Urinary bladder (tissue), 4 donors: ENCODE measurements around the gene SMYD2. TPM values are rescaled to one million over a fixed set of nuclear protein-coding genes. Genes with fewer than 3 reads are reported as not detected.
"Not testable (repeated sequence)": the region's sequence is repeated elsewhere in the genome, so short reads cannot be mapped to it uniquely, and the experiment has no call there.

Source experiments
- DNase-seq: peaks from one replicate; pipeline ENCODE4 v3.0.0-alpha.2; 2015; ENCODE audit errors: extremely low spot score
- H3K27ac ChIP-seq: one replicate; pipeline ENCODE4 v1.5.1; 2013; ENCODE audit warnings: low read depth, mild to moderate bottlenecking, moderate library complexity
- H3K36me3 ChIP-seq: one replicate; pipeline ENCODE4 v1.6.1; 2013; ENCODE audit warnings: mild to moderate bottlenecking, moderate library complexity; ENCODE audit not compliant: insufficient read depth
- H3K4me1 ChIP-seq: one replicate; pipeline ENCODE4 v1.6.1; 2013; ENCODE audit warnings: mild to moderate bottlenecking, moderate library complexity; ENCODE audit not compliant: insufficient read depth
- H3K4me3 ChIP-seq: one replicate; pipeline ENCODE4 v1.5.1; 2013; ENCODE audit warnings: low read depth, low read length
- WGBS: extraction: QIAGEN DNeasy Blood & Tissue Kit; methylation state at CpG from one replicate; pipeline ENCODE4 v1.1.7; 2013; 5-methylcytosine and 5-hydroxymethylcytosine counted together
- polyA plus RNA-seq: library from polyadenylated mRNA; stranded (reverse); fragments of 200-250 nt; gene quantifications from one replicate; pipeline ENCODE4 v1.2.3, GENCODE V29; 2013
- total RNA-seq: library from RNA; depleted of rRNA; stranded (reverse); fragments of >200 nt; gene quantifications from one replicate; pipeline ENCODE4 v1.2.3, GENCODE V29; 2014
- donor health status: healthy with polysubstance abuse.
- donor health status: healthy.

SMYD2 gene
- total and polyA plus RNA-seq, 2 donors, result 13.0 to 41.7 TPM

DNA sequence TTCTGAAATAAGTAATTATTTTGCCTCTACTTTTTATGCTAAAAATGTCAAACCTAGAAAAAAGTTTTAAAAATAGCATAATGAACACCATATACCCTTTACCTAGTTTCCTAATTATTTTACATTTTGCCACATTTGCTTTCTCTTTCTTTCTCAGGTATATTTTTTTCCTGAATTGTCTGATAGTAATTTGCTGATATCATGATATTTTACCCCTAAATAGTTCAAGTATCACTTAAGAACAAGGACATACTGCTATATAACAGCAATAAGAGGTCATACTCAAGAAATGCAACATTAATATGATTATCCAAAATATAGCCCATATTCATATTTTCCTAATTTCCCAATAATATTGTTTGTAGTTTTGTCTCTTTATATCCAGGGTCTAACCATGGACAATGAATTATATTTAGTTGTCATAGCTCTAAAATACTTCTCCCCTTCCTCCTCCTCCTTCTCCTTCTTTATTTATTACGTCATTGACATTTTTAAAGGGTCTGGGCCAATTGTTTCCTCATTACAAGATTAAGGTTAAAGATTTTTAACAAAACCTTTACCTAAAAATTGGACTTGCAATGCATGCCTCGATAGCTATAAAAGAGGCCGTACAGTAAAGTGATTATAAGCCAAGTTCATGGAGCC, 20.3 kb upstream of the SMYD2 start:
- Histone ChIP-seq H3K4me1 (no peaks in the 10 kb centered on the region), H3K27ac (no peak overlapping the region), H3K36me3 (no peaks in the 10 kb centered on the region), H3K4me3 (no peak overlapping the region)
- WGBS, result 67% methylated on average over 3 of the region's 3 CpGs
- no peak for DNase-seq

DNA sequence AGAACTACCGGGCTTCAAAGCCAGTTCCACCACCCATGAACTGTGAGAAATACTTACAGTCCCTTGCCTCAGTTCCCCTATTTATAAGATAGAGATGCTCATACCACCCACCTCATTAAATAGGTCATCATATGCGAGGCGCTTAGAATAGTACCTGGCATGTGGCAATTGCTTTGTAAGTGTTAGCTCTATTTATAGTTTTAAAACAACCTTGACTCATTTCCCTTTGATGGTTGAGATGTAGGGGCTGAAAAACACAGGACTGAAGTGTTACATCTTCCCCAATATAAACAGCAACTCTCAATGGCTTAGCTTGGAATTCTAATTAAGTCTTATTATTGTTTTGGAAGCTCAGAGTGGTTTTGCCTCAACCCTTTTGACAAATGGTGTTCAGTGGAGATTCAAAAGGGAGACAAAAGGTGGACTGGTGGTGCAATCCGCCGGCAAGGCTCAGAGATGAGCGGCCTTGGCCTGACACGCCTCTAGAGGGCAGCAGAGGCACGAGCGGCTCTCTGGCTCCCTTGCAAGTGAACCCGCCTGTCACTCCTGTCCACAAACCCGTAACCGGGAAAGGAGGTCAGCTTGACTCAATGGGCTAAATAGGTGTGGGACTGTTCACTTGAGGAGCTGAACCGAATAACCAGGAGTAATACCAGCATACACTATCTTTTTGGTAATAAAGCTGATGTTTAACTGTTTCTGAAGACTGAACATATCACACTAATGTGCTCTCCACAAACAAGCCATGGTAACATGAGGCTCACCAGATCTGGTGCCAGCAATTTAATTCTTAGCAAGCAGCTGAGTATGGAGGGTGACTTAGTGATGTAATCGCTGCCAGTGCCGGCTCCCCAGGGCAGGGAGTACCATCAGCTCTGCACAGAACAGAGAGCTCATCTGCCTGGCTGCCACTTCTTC, 19.5 kb upstream of the SMYD2 start:
- WGBS, result 10% methylated on average over 15 of the region's 15 CpGs
- Histone ChIP-seq H3K27ac (no peak overlapping the region), H3K4me3 (no peak overlapping the region)

DNA sequence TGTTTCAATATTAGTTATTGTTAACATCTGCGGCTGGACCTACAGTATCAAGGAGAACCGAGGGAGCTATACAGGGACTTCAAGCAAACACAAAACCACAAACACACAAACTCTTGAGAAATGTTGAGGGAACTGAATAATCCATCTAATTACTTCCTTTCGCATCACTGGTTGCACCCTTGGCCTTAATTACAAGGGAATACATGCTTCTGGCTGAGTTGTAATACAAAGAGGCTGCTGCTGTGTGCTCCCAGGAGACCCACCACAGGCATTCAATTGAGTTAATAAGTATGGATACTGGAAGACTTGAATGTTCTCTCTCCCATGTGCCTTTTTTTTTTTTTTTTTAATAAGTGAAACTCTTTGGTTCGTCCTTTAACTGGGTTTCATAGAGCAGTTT, 16.8 kb upstream of the SMYD2 start:
- H3K4me1 ChIP-seq, result no peaks in the 10 kb centered on the region
- no peak for DNase-seq
- H3K27ac ChIP-seq, result no peak overlapping the region
- no peak overlapping the region for H3K4me3 ChIP-seq
- no peaks in the 10 kb centered on the region for H3K36me3 ChIP-seq
- 84% methylated on average over 4 of the region's 4 CpGs for WGBS

More for the DNA sequence above, 19.5 kb upstream of the SMYD2 start:
- no peaks in the 10 kb centered on the region for H3K4me1 ChIP-seq
- H3K36me3 ChIP-seq, result no peaks in the 10 kb centered on the region
- DNase-seq, result no peak

DNA sequence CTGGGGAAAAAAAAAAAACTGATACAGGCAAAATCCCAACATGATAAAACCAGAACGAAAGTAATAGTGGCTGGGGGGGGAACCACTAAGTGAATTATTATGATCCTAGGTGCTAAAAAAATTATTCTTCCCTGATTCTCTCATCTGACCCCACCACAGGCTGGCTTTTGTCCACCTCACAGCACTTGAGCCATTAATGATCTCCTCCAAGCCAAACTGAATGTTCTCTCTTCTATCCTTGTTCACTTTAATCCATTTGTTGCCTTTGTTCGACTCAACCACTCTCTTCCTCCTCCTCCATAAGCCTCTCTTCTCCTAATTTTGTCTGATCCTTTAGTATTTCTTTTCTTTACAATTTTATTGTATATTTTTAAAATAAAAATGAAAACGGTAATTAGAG, 16.0 kb upstream of the SMYD2 start:
- H3K27ac ChIP-seq, result no peak overlapping the region
- DNase-seq, result no peak
- no peaks in the 10 kb centered on the region for H3K4me1 ChIP-seq
- H3K36me3 ChIP-seq, result no peaks in the 10 kb centered on the region
- no peak overlapping the region for H3K4me3 ChIP-seq
- whole genome bisulfite sequencing, result 58% methylated on average over 3 of the region's 3 CpGs

DNA sequence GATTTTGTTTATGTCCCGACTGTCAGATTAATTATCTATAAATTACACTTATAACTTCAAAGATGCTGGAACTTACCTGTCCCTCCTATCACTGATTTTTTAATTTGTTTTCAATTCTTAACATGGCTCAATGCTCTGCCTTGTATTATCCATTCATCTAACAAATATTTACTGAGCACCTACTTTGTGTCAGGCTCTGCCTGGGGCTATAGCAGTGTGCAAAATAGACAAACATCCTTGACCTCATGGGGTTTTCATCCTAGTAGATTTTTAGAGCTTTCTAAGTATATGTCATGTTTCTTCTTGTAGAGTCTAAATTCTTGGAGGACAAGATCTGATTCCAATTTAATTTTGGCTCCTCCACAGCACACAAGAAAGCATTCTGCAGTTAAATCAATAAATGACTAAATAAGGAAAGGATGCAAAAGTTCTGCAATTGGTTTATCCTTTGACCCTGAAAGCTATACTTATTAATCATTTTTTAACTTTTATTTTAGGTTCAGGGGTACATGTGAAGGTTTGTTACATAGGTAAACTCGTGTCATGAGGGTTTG, 10.8 kb upstream of the SMYD2 start:
- no peak for DNase-seq
- 71% methylated on average over 2 of the region's 2 CpGs for WGBS
- no peak overlapping the region for H3K4me3 ChIP-seq
- no peak overlapping the region for H3K27ac ChIP-seq
- no peaks in the 10 kb centered on the region for H3K4me1 ChIP-seq
- no peaks in the 10 kb centered on the region for H3K36me3 ChIP-seq

DNA sequence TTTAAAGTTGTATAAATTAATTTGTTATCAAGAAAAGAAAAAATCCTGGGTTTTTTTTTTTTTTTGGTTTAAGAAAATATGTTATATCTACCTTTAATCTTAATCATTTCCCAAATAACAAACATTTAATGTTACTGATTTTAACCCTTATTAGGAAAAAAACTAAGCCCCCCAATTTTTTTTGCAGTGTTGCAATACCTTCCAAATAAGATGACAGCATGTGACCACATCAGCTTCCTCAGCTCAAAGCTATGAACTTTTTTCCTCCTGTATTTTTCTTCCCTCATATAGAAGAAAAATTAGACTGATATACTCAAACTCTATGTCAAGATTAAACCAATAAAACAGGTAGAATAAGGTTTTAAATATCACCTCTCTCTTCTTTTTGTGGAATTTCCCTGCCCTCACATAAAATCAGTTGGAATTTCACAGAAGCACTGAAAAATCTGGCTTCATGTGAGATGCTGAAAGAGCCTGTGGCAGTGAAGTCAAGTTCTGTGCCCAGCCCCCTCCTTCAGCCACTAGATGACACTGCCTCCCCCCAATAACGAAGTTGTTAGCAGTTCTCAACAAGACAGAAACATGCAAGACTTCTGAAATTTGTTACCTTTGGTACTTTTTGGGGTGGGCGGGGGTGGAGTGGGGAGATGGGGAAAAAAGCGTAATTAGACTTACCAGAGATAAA, 9.6 kb upstream of the SMYD2 start:
- no peak overlapping the region for H3K4me3 ChIP-seq
- no peak for DNase-seq
- 25% methylated on average over 3 of the region's 3 CpGs for WGBS

DNA sequence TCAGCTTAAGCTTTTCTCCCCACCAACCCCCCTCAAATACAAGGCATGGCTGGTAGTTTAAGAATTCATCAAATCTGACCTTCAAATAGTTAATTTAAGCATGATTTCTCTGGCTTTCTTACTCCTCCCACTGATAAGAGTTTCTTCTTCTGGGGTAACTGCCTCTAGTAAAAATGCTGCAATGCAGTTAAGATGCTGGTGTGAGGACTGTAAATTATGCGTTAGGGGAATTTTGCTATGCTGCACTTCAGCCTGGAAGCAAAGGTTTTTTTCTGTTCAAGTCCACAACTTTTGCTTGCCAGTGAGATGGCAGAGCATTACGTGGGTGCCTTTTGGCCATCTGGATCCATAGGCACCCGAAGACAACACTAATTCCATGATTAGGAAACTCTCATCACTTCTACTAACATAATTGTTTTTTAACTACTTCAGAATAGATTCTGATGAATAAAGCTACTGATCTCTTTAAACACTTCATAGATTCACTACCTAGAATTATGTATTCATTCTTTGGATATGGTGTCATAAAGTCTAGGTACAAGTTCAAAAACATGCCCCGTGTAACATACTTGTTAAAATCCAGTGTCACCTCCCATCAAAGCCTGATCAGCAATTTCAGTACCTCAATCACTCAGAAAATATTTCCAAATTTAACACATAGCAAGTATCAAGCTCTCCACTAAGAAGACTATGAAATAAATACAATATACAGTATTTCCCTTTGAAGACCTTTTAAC, 8.8 kb upstream of the SMYD2 start:
- no peaks in the 10 kb centered on the region for H3K36me3 ChIP-seq
- no peak overlapping the region for H3K27ac ChIP-seq
- no peaks in the 10 kb centered on the region for H3K4me1 ChIP-seq
- 31% methylated on average over 4 of the region's 4 CpGs for WGBS
- DNase-seq, result no peak
- no peak overlapping the region for H3K4me3 ChIP-seq

More for the DNA sequence above, 9.6 kb upstream of the SMYD2 start:
- Histone ChIP-seq H3K27ac (no peak overlapping the region), H3K36me3 (no peaks in the 10 kb centered on the region), H3K4me1 (no peaks in the 10 kb centered on the region)

DNA sequence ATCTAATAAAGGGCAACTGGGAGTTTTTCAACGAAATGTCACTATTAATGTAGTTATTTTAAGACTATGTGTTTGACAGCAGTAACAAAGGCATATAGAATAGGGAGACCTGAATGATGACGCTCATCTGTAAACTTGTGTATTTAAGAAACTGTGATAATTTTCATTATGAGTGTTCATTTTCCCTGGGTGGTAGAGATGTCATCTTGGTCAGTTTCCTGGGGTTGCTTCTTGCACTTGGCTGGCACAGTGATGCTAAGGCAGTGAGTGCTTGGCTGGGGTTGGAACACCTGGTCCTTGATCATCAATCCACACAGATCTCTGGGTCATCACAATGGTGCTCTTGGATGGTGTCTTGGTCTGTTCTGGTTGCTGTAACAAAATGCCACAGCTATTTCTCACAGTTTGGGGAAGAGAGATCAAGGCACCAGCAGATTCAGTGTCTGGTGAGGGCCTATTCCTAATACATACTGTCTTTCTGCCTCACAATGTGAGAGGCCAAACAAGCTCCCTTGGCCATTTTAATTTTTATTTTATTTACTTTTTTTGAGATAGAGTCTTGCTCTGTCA, 7.9 kb upstream of the SMYD2 start:
- H3K4me1 ChIP-seq, result no peaks in the 10 kb centered on the region
- WGBS, result 66% methylated on average over 2 of the region's 2 CpGs

DNA sequence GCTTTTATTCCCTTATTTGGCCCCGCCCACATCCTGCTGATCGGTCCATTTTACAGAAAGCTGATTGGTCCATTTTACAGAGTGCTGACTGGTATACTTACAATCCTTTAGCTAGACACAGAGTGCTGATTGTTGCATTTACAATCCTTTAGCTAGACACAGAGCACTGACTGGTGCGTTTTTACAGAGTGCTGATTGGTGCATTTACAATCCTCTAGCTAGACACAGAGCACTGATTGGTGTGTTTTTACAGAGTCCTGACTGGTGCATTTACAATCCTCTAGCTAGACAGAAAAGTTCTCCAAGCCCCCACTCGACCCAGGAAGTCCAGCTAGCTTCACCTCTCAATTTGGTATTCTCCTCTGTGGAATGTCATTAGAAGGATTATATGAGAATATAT, 5.3 kb upstream of the SMYD2 start:
- H3K4me3 ChIP-seq, H3K36me3 ChIP-seq, H3K4me1 ChIP-seq, H3K27ac ChIP-seq, DNase-seq: not testable (repeated sequence)
- 94% methylated on average over 4 of the region's 4 CpGs for WGBS

More for the DNA sequence above, 7.9 kb upstream of the SMYD2 start:
- Histone ChIP-seq H3K27ac (no peak overlapping the region), H3K4me3 (no peak overlapping the region), H3K36me3 (no peaks in the 10 kb centered on the region)
- no peak for DNase-seq

DNA sequence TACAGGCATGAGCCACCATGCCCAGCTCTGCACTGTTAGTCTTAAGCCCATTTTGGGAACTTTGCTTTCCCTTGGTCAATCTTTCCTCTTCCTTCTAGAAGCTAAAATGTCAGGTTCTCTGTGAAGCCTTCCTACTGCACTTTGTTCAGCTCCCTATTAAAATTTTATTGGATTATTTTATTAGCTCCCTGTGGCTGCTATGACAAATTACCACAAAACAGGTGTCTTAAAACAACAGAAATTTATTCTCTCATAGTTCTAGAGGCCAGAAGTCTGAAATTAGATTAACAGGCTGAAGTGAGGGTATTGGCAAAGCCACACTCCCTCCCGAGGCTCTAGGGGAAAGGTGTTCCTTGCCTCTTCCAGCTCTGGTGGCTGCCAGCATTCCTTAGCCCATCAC, 4.2 kb upstream of the SMYD2 start:
- Histone ChIP-seq H3K27ac (no peak overlapping the region), H3K4me3 (no peak overlapping the region), H3K36me3 (no peaks in the 10 kb centered on the region), H3K4me1 (no peaks in the 10 kb centered on the region)
- 27% methylated on average over 1 of the region's 1 CpG for WGBS
- DNase-seq, result no peak

DNA sequence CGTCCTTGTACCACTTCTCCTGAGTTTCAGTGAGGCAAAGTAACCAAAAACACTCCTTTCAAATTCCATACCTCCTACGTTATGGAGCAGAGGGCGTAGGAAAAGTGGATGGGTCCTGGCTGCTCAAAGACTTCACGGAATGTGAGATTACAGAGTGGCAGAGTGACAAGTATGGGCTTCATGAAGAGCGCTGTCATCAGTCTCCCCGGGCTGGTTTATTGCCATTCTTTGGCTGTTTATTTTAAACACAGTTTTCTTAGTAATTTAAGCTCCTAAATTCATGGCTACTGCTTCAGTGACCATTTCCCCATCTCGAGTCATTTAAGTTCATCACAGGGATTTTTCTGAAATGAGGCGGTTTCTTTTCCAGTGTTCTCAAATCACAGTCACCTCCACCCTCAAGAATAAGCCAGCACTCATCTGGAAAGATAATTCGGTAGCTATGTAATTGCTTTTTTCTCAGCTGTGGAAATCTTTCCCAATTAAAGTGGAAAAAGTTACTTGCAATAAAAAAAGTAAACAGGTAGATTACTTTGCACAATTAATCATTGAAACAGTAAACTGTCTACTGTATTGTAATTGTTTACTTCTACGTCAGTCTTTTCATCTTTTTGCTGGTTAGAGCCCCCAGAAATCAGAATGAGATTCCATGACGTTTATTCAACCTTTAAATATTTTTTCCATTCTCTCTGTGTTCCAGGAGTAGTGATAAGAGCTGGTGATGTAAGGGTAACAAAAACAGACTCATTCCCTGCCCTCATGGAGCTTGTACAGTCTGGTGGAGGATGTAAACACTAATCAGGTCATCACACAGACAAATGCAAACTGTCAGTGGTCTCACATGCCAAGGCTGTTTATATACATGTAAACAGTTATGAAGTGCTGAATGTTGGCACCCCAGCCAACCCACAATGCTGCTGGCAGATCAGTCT, 3.0 kb upstream of the SMYD2 start:
- no peaks in the 10 kb centered on the region for H3K36me3 ChIP-seq
- WGBS, result 50% methylated on average over 11 of the region's 11 CpGs

DNA sequence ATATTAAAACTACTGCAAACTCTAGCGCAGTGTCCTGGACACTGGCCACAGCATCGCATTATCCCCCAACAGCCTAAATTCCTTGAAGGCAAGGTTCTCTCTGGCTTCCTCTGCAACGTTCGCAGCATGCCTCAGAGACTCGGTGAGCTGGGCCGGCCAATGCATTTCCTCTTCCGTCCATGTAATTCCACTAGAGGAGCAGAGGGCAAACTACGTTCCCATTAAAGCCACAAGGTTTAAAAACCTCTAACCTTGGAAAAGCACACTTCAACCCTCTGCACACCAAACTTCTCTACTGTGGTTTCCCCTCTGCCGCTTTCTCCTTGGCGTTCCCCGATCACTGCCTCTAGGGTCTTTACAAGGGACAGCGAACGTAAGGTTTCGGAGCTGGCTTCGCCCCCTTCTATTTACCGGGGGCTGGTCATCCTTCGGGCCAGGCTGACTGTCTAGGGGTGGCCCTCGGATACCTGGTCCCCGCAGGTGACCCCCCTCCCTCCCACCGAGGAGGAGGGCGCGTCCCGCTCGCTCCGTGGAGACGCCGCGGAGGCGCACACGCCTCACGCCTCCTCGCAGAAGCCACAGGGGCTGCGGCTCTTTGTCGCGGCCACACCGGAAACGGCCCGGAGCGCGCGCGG, 456 bp upstream of the SMYD2 start:
- WGBS, result under 1% methylated on average over 42 of the region's 42 CpGs
- Histone ChIP-seq H3K36me3 (no peaks in the 10 kb centered on the region), H3K4me1 (no peaks in the 10 kb centered on the region), H3K27ac (peak overlapping the region; percentile 93), H3K4me3 (peak overlapping the region; percentile 100)
- DNase-seq, result no peak

More for the DNA sequence above, 3.0 kb upstream of the SMYD2 start:
- no peak for DNase-seq
- Histone ChIP-seq H3K4me3 (no peak overlapping the region), H3K27ac (no peak overlapping the region), H3K4me1 (no peaks in the 10 kb centered on the region)
